Activated CD4-positive, alpha-beta T cell treated with anti-CD3 and anti-CD28 coated beads, Interleukin-2, amount 50 U/mL, for 1 hour (primary cell): ENCODE data around the gene CEP128.

Experiments
- DNase-seq: peaks from one replicate; pipeline ENCODE4 v3.0.0-alpha.2; 2020

The CEP128 gene

DNA sequence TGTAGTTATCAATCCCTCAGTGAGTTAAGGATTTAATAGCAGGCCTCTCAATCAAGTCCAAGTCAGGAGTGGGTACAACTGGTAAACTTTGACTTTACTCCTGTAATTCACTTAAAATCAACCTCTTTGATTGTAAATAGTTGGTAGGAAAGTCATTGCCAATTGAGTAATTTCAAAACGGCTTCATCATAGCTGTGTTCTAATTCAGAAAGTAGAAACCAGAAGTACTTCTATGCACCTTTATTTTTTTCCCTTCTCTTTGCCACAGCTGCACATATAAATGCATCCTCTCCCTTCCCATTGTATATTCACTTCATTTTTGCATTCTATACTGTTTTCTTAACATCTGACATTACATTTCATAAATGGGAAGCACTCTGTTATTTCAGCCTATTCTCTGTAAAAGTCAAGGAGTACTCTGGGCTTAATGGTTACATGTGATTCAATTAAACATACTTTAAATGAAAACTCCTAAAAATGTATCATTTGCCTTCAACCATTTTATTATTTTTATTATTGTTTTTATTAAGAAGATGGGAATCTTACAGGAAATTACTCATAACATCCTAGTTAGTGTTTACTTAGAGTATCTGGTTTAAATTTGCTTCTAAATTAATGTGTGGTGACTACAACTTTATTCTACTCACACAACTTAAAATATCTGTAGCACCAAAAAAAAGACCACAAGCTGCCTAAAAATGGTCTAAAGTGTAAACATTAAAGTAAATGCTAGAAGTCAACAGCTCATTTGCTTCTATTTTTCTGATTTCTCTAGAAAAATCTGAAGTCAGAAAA lies 171.2 kb downstream of the CEP128 start:
- DNase-seq = no peak

GRCh38 chr14:80768646-80769045 lies 172.9 kb downstream of the CEP128 start:
- no peak for DNase-seq

GRCh38 chr14:80764921-80765507 lies 176.5 kb downstream of the CEP128 start:
- no peak for DNase-seq

DNA sequence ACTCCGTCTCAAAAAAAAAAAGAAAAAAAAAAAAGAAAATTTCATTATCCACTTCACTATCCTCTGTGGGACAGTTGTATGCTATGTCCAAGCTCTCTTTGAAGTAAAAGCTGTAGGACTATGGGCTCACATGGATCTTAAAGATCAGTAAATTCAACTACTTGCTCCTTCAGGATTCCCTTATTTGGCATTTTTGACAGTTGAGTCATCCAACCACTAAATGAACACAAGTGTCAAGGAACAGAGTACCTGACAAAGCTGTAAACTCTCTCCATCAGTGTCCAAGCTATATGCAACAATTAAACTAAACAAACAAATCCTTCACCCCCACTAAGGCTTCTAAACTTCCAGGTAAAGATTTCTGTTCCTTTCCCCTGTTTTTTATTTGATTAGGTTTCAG lies 177.0 kb downstream of the CEP128 start:
- no peak for DNase-seq

DNA sequence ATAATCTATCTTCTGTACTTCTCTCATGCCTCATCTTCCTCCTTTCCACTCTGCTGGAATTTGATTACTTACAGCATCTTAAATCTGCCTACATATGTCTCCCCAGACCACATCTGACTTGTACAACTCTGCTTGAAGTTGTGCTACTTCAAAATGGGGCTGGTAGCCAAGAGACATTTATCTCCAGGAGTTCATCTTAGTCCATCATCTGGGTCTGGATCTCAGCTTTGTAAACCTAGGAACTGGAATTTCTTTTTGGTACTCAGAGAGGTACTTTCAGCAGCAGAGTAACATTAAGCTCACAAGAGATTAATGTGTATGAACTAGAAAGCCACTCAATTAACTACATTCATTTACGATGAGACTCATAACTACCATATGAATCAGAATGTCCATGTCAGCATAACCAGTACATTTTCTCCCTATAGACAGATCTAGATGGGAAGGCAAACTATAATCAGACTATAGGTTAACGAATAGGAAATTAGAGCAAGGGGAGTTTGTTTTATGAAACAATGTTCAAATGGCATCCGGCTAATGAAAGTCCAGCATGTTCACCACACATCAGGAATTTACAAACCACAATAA lies 178.8 kb downstream of the CEP128 start:
- no peak for DNase-seq

DNA sequence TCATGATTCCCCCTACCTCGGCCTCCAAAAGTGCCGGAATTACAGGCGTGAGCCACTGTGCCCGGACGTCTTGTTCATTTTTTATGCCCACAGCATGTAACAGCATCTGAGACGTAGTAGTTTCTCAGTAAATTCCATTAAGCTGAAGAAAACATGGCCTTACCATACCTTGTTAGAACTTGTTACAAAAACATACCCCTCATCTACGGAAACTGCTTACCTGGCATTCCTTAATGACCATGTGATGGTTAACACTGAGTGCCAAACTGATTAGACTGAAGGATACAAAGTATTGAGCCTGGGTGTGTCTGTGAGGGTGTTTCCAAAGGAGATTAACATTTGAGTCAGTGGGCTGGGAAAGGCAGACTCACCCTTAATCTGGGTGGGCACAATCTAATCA lies 186.8 kb downstream of the CEP128 start:
- no peak for DNase-seq

- no peak for DNase-seq
Measured at GRCh38 chr14:80751285-80751684, 190.3 kb downstream of the CEP128 start.

- DNase-seq = no peak
Measured at GRCh38 chr14:80726211-80726610, 215.3 kb downstream of the CEP128 start.

DNA sequence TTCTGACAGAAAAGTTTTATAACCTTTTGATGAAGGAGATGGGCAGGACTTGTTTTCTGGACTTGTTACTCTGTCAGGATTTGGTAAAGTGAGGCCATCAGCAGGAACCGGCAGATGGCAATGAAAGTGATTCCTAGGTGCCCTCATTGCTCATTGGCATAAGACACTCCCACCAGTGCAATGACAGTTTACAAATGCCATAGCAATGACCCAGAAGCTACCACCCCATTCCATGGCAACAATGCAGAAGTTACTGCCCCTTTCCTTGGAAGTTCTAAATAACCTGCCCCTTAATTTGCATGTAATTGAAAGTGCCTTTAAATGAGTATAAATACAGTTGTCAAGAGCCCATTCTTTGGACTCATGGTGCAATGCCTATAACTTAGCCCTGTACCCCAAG lies 222.6 kb downstream of the CEP128 start:
- no peak for DNase-seq

DNA sequence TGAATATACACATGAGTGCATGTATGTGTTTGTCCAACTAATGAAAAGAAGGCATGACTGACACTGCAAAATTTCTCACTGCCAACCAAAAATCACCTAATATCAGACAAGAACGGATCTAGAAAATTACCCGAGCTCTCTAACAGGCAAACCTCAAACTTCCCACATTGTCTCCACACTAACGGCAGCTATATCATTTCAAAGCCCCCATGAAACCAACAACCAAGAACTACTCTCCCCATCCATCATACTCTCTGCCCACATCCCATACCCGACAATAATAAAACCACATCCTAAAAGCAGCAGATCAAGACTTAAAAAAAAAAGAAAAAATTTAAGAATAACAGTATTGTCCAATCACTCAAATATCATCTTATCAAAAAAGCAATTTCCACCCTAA lies 227.1 kb downstream of the CEP128 start:
- DNase-seq = no peak

DNA sequence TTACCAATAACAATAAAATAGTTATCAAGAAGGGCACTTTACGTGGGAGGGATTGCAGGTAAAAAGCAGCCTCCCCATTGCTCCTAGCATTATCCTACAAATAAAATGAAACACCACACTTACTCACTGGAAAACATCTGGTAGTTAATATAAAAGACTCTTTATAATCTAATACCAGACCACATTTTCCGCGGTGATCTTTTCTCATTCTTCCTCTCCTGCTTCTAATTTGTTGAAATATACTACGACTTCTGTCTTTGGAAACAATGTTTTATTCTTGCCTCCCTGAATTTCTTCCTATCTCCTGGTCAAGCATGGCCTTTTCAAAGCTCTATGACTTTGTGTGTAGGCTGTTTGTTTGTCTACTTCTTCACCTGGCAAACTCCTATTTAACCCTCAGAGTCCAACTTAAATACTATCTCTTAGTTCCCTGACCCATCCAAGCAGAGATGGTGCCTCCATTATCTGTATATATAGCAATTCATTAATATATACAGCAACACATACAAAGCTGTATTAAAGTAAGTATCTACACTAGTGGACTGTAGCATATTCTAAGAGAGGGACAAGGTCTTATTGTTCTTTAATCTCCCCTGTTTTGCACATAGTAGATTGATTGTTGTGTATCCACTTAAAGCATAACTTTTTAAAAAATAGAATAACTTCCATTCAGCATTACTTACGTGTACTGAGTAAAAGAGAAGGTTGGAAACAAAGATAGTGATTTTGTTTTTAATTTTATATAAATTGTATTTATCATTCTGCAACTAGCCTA lies 228.3 kb downstream of the CEP128 start:
- no peak for DNase-seq

GRCh38 chr14:80705241-80705980 lies 236.1 kb downstream of the CEP128 start:
- DNase-seq = no peak

DNA sequence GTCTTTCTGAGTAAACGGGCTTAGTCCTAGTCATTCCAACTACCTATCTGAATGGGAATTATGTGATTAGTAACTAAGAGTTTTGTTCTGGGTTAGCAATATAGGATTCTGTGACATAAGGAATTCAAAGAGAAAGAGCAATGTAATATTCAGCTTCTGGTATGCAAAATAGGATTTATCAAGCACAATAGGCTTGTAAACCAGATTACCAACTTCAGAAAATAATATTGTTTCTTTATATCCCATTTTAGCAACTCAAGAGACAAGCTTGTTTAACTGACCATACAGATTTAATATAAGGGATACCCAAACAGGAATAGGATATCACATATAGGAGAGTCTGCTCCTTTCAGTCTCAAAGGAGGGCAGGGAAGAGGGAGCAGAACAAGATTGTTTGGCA lies 240.9 kb downstream of the CEP128 start:
- no peak for DNase-seq

GRCh38 chr14:80699861-80700260 lies 241.7 kb downstream of the CEP128 start:
- no peak for DNase-seq

- DNase-seq = no peak
Measured at GRCh38 chr14:80698974-80699373, 242.6 kb downstream of the CEP128 start.

- no peak for DNase-seq
Measured at GRCh38 chr14:80695869-80696268, 245.7 kb downstream of the CEP128 start.

- no peak for DNase-seq
Measured at GRCh38 chr14:80692903-80693302, 248.6 kb downstream of the CEP128 start.

DNA sequence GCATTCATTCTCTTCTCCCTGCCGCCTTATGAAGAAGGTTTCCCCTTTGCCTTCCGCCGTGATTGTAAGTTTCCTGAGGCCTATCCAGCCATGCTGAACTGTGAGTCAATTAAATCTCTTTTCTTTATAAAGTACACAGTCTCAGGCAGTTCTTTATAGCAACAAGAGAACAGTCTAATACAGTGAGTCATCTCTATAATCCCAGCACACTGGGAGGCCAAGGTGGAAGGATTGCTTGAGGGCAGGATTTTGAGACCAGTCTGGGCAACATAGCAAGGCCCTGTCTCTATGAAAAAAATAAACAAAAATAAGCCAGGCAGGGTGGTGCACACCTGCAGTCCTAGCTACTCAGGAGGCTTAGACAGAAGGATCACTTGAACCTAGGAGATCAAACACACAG lies 259.9 kb downstream of the CEP128 start:
- DNase-seq = no peak

- DNase-seq = no peak
Measured at GRCh38 chr14:80679273-80679672, 262.3 kb downstream of the CEP128 start.

GRCh38 chr14:80678436-80678835 lies 263.1 kb downstream of the CEP128 start:
- DNase-seq = no peak

- DNase-seq = no peak
Measured at GRCh38 chr14:80669426-80669825, 272.1 kb downstream of the CEP128 start.

DNA sequence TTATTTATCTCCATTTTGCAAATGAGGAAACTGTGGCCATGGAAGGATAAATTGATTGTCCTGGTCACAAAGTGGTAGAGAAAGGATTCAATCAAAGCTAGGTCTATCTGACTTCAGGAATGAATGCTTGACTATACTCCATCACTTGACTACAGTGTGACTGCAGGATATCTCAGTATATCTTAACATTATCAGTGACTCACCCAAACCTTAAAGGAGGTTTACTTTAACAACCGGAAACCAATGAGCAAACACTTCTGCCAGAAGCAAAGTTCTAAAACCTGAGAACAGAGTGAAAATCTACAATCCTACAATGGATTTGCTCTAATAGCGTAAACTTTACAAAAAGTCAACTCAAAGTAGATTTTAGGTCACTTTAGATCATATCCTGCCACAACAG lies 277.0 kb downstream of the CEP128 start:
- no peak for DNase-seq

DNA sequence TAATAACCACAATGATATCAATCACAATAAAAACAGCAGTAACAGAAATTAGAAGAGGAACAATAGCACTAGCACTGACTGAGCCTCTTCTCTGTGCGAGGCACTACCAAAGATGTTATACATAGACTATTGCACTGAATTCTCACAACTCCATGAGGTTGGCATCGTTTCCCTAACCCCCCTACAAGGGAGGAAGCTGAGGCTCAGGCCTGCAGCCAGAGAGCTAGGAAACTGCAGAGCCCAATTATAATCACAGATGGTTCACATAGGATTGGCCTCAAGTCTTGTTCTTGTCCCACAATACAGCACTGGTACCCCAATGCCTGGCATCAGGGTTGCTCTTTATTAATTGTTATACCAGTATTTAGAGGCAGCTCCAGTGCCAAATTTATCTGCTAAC lies 278.0 kb downstream of the CEP128 start:
- DNase-seq = no peak
